Adipose tissue (tissue), 3 donors: ENCODE data around the gene ACAP1. TPM values are rescaled to one million over a fixed set of nuclear protein-coding genes. Genes with fewer than 3 reads are reported as not detected.

Experiments used
- H3K27ac ChIP-seq: one replicate; pipeline ENCODE4 v1.5.1; 2013; ENCODE audit warnings: low read depth, low read length
- WGBS, 3 donors: extraction: QIAGEN DNeasy Blood & Tissue Kit; methylation state at CpG; one replicate each; pipeline ENCODE4 v1.1.7; 2013; 5-methylcytosine and 5-hydroxymethylcytosine counted together
- polyA plus RNA-seq, 3 donors: library from polyadenylated mRNA; stranded (reverse); fragments of 200-250 nt; gene quantifications; one replicate each; pipeline ENCODE4 v1.2.3, GENCODE V29; 2013
- donor health status: healthy with polysubstance abuse.
- donor health status: Bipolar disorder and iron deficiency.
- donor health status: healthy.

Gene ACAP1
- polyA plus RNA-seq, 3 donors: 4.0 to 12.7 (median 5.2) TPM

GRCh38 chr17:7308625-7309433 lies 27.5 kb upstream of the ACAP1 start:
- WGBS, 3 donors: 0 to 2% (median 0%) methylated on average over 14 of the region's 14 CpGs
- H3K27ac ChIP-seq: peak overlapping the region; percentile 82

- 78 to 84% (median 81%) methylated on average over 12 of the region's 12 CpGs for WGBS, 3 donors
- H3K27ac ChIP-seq: no peak overlapping the region
Observed at GRCh38 chr17:7309628-7310027, 26.7 kb upstream of the ACAP1 start.

- H3K27ac ChIP-seq: no peak overlapping the region
- 72 to 83% (median 79%) methylated on average over 7 of the region's 7 CpGs for WGBS, 3 donors
Observed at GRCh38 chr17:7311110-7311705, 25.1 kb upstream of the ACAP1 start.

- no peak overlapping the region for H3K27ac ChIP-seq
- WGBS, 3 donors: 78 to 80% (median 79%) methylated on average over 7 of the region's 7 CpGs
Observed at GRCh38 chr17:7312432-7313087, 23.8 kb upstream of the ACAP1 start.

- H3K27ac ChIP-seq: no peak overlapping the region
- 83 to 91% (median 86%) methylated on average over 7 of the region's 7 CpGs for WGBS, 3 donors
Observed at GRCh38 chr17:7313088-7313889, 23.0 kb upstream of the ACAP1 start.

- 45 to 51% (median 46%) methylated on average over 9 of the region's 9 CpGs for WGBS, 3 donors
Observed at GRCh38 chr17:7313890-7314718, 22.2 kb upstream of the ACAP1 start.

GRCh38 chr17:7314719-7315569 lies 21.4 kb upstream of the ACAP1 start, which contains the start of gene GPS2:
Gene GPS2 (minus strand): TSS chr17:7315360. CDS start chr17:7315052, 308 bp downstream.
- H3K27ac ChIP-seq: peak within 1 kb of the TSS; percentile 3
- WGBS, 3 donors: 0 to 1% (median 0%) methylated on average over 83 to 95 of the region's 95 CpGs

More at GRCh38 chr17:7313890-7314718, 22.2 kb upstream of the ACAP1 start:
- H3K27ac ChIP-seq: no peak overlapping the region

- H3K27ac ChIP-seq: peak overlapping the region; percentile 3
- 31 to 40% (median 39%) methylated on average over 30 of the region's 30 CpGs for WGBS, 3 donors
Observed at GRCh38 chr17:7315570-7316235, 20.6 kb upstream of the ACAP1 start.

GRCh38 chr17:7317161-7317803 lies 19.0 kb upstream of the ACAP1 start:
- H3K27ac ChIP-seq: no peak overlapping the region
- WGBS, 3 donors: 80 to 87% (median 83%) methylated on average over 15 to 16 of the region's 16 CpGs

GRCh38 chr17:7318121-7318860 lies 18.0 kb upstream of the ACAP1 start:
- H3K27ac ChIP-seq: no peak overlapping the region
- WGBS, 3 donors: 88 to 92% (median 92%) methylated on average over 11 to 13 of the region's 13 CpGs

GRCh38 chr17:7321466-7321865 lies 14.9 kb upstream of the ACAP1 start:
- WGBS, 3 donors: 88 to 93% (median 92%) methylated on average over 15 of the region's 15 CpGs
- H3K27ac ChIP-seq: no peak overlapping the region

- H3K27ac ChIP-seq: no peak overlapping the region
- WGBS, 3 donors: 91 to 93% (median 93%) methylated on average over 22 of the region's 22 CpGs
Observed at GRCh38 chr17:7322520-7323194, 13.7 kb upstream of the ACAP1 start.

- H3K27ac ChIP-seq: no peak overlapping the region
- 63 to 66% (median 65%) methylated on average over 39 of the region's 39 CpGs for WGBS, 3 donors
Observed at GRCh38 chr17:7323731-7324437, 12.4 kb upstream of the ACAP1 start.

GRCh38 chr17:7324438-7324779 lies 11.9 kb upstream of the ACAP1 start:
- WGBS, 3 donors: 82 to 90% (median 83%) methylated on average over 3 of the region's 3 CpGs
- H3K27ac ChIP-seq: no peak overlapping the region
